DOHH2 (cell line): ENCODE data around the gene ANKRD60.

Source experiments
- H3F3A ChIP-seq: fragments of 200-600 bp; sonication (generic), shearing (Covaris generic); 2 replicates; pipeline ENCODE4 v1.6.0; 2016; ENCODE audit warnings: antibody characterized with exemption, mild to moderate bottlenecking; ENCODE audit not compliant: control insufficient read depth, insufficient read depth
- H3K27ac ChIP-seq: fragments of 200-600 bp; sonication (generic); 2 replicates; pipeline ENCODE4 v1.5.1; 2014; ENCODE audit warnings: low read depth, mild to moderate bottlenecking, low read length, moderate library complexity
- H3K27me3 ChIP-seq: fragments of 200-600 bp; sonication (generic); 2 replicates; pipeline ENCODE4 v1.6.1; 2014; ENCODE audit warnings: mild to moderate bottlenecking, low read length, mixed read lengths; ENCODE audit not compliant: control insufficient read depth
- H3K36me3 ChIP-seq: fragments of 200-600 bp; sonication (generic); 2 replicates; pipeline ENCODE4 v1.6.1; 2014; ENCODE audit warnings: mild to moderate bottlenecking, low read length, moderate library complexity, mixed read lengths; ENCODE audit not compliant: control insufficient read depth
- H3K4me1 ChIP-seq: fragments of 200-600 bp; sonication (generic); 2 replicates; pipeline ENCODE4 v1.6.1; 2014; ENCODE audit warnings: mild to moderate bottlenecking, low read length, mixed read lengths; ENCODE audit not compliant: control insufficient read depth
- H3K4me2 ChIP-seq: fragments of 200-600 bp; sonication (generic); 2 replicates; pipeline ENCODE4 v1.6.0; 2014; ENCODE audit warnings: mild to moderate bottlenecking, low read length, moderate library complexity
- H3K4me3 ChIP-seq: fragments of 200-600 bp; sonication (generic); 2 replicates; pipeline ENCODE4 v1.5.1; 2014; ENCODE audit warnings: mild to moderate bottlenecking, low read length, mixed read lengths
- H3K79me2 ChIP-seq: fragments of 200-600 bp; sonication (generic); 2 replicates; pipeline ENCODE4 v1.6.1; 2014; ENCODE audit warnings: mild to moderate bottlenecking, low read length, mixed read lengths; ENCODE audit not compliant: control insufficient read depth
- H3K9me2 ChIP-seq: fragments of 200-600 bp; sonication (generic); replicated peaks from 2 replicates; pipeline ENCODE4 v1.6.1; 2014; ENCODE audit warnings: mild to moderate bottlenecking, low read length, mixed read lengths; ENCODE audit not compliant: control insufficient read depth
- H3K9me3 ChIP-seq: fragments of 200-600 bp; sonication (generic); 2 replicates; pipeline ENCODE4 v1.6.1; 2014; ENCODE audit warnings: antibody characterized with exemption, low read length, mixed read lengths; ENCODE audit not compliant: control insufficient read depth, insufficient read depth
- H4K20me1 ChIP-seq: fragments of 200-600 bp; sonication (generic); 2 replicates; pipeline ENCODE4 v1.6.0; 2014; ENCODE audit warnings: low read depth, mild to moderate bottlenecking, antibody characterized with exemption, low read length, moderate library complexity; ENCODE audit not compliant: control insufficient read depth, insufficient read depth
- EZH2phosphoT487 ChIP-seq: fragments of 200-600 bp; sonication (generic); IDR thresholded peaks from 2 replicates; pipeline ENCODE4 v1.6.1; 2017; ENCODE audit warnings: borderline replicate concordance, mild to moderate bottlenecking, antibody characterized with exemption, low read length, moderate library complexity, mixed read lengths
- TF ChIP-seq, protein P1 (sequence below): fragments of 200-600 bp; sonication (generic); IDR thresholded peaks from one replicate; pipeline ENCODE4 v1.5.1; 2014; ENCODE audit warnings: antibody characterized with exemption, mild to moderate bottlenecking, low read depth, low read length; ENCODE audit not compliant: poor library complexity, severe bottlenecking

Gene ANKRD60

DNA sequence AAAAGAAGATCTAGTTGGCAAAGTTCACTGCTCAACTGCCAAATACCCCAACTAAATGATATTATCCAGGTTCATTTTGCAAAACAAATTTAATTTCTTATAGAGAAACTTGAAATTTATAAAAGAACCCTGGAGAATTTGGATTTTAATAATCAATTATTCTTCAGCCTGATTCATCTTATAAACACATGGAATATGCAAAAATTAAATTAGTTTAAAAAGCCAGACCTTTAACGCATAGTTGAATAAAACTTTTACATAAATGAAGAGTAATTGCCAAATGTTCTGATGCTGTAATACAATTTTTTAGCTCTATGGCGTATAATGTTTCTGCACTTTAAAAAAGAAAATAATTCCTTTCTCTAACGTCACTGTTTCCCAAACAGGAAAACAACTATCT lies 33.2 kb upstream of the ANKRD60 start:
- Histone ChIP-seq H3K4me1 (peaks cover 14% of the 10 kb centered on the region), H4K20me1 (no peaks in the 10 kb centered on the region), H3K27me3 (no peaks in the 10 kb centered on the region), H3K9me2 (no peaks in the 10 kb centered on the region), H3K79me2 (no peaks in the 10 kb centered on the region), H3K36me3 (0 out of 2 replicates have a peak, but pooled peaks cover 2% of the 10 kb centered on the region), H3K27ac (no peak overlapping the region), H3F3A (no peaks in the 10 kb centered on the region), H3K9me3 (no peaks in the 10 kb centered on the region), H3K4me2 (no peak overlapping the region), H3K4me3 (no peak overlapping the region)
- no peak for TF ChIP-seq EZH2phosphoT487
- TF ChIP-seq, protein P1, sequence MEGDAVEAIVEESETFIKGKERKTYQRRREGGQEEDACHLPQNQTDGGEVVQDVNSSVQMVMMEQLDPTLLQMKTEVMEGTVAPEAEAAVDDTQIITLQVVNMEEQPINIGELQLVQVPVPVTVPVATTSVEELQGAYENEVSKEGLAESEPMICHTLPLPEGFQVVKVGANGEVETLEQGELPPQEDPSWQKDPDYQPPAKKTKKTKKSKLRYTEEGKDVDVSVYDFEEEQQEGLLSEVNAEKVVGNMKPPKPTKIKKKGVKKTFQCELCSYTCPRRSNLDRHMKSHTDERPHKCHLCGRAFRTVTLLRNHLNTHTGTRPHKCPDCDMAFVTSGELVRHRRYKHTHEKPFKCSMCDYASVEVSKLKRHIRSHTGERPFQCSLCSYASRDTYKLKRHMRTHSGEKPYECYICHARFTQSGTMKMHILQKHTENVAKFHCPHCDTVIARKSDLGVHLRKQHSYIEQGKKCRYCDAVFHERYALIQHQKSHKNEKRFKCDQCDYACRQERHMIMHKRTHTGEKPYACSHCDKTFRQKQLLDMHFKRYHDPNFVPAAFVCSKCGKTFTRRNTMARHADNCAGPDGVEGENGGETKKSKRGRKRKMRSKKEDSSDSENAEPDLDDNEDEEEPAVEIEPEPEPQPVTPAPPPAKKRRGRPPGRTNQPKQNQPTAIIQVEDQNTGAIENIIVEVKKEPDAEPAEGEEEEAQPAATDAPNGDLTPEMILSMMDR, result no peak

DNA sequence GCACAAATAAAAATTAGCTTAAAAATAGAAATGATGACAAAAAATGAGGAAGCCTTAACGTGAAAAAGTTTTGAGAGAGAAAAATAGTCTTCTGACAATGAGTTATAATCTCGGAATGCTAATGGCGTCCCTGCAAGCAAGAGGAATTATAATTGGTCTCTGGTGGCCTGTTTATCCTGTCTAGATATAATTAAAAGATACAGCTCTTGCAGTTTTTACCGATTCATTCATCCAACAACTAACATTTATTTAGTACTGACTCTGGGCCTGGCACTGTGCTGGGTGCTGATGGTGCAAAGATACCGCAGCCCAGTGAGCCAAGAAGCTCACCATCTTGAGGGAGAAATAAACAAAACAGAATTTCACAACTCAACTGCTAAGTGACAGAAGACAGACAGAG lies 31.6 kb upstream of the ANKRD60 start:
- TF ChIP-seq, protein P1, result no peak
- TF ChIP-seq EZH2phosphoT487, result no peak
- 0 out of 2 replicates have a peak, but pooled peaks cover 2% of the 10 kb centered on the region for H3K36me3 ChIP-seq
- H3K4me3 ChIP-seq, result no peak overlapping the region

DNA sequence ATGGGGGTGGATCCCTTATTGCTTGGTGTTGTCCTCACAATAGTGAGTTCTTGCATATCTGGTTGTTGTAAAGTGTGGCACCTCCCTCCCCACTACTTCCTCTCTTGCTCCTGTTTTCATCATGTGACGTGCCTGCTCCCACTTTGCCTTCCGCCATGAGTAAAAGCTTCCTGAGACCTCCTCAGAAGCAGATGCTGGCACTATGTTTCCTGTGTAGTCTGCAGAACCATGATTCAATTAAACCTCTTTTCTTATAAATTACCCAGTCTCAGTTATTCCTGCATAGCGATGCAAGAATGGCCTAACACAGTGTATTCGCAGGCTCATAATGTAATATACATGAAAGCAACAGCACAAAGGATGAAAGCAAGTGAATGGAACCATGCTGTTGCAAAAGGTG lies 28.4 kb upstream of the ANKRD60 start:
- Histone ChIP-seq H3K9me2 (no peaks in the 10 kb centered on the region), H3K27me3 (no peaks in the 10 kb centered on the region), H3F3A (no peaks in the 10 kb centered on the region), H3K4me3 (no peak overlapping the region), H3K79me2 (no peaks in the 10 kb centered on the region), H3K36me3 (0 out of 2 replicates have a peak, but pooled peaks cover 2% of the 10 kb centered on the region), H3K27ac (no peak overlapping the region), H3K4me1 (peaks cover 14% of the 10 kb centered on the region), H3K9me3 (no peaks in the 10 kb centered on the region), H4K20me1 (no peaks in the 10 kb centered on the region), H3K4me2 (no peak overlapping the region)
- TF ChIP-seq, protein P1, result no peak
- no peak for TF ChIP-seq EZH2phosphoT487

More for the DNA sequence above, 31.6 kb upstream of the ANKRD60 start:
- H3K27me3 ChIP-seq, result no peaks in the 10 kb centered on the region
- no peaks in the 10 kb centered on the region for H3K79me2 ChIP-seq
- no peaks in the 10 kb centered on the region for H3F3A ChIP-seq
- no peak overlapping the region for H3K27ac ChIP-seq
- H3K4me2 ChIP-seq, result no peak overlapping the region; the same call in 1 of the 2 replicates
- no peaks in the 10 kb centered on the region for H3K9me3 ChIP-seq
- H3K9me2 ChIP-seq, result no peaks in the 10 kb centered on the region
- H4K20me1 ChIP-seq, result no peaks in the 10 kb centered on the region
- H3K4me1 ChIP-seq, result peaks cover 14% of the 10 kb centered on the region
